ENCODE measurements around the gene PIK3R3.

DNA sequence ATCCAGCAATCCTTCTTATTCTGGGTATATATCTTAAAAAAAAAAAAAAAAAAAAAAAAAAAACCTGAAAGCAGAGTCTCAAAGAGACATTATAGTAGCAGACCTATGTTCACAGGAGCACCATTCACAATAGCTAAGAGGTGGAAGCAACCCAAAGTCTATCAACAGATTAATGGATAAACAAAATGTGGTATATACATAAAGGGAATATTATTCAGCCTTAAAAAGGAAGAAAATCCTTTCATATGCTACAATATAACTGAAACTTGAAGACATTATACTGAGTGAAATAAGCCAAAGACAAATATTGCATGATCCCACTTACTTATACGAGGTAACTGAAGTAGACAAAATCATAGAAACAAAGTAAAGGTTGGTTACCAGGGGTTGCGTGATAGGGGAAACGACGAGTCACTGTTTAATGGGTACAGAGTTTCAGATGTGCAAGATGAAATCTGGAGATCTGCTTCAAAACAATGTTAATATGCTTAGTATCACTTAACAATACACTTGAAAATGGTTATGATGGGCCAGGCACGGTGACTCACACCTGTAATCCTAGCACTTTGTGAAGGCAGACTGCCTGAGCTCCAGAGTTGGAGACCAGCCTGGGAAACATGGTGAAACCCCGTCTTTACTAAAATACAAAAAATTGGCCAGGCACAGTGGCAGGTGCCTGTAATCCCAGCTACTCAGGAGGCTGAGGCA, 29.5 kb downstream of the PIK3R3 start:
- TF ChIP-seq POLR2A (IDR thresholded peaks at IDR 0.05; ENCODE audit: low read depth, low read length): no peak
- TF ChIP-seq POLR2AphosphoS5 (IDR thresholded peaks at IDR 0.05; ENCODE audit: low read depth, low read length): no peak
- no peak for TF ChIP-seq TAF1 (IDR thresholded peaks at IDR 0.05; ENCODE audit: borderline replicate concordance, low read depth, low read length)

Measured in GM12892 (cell line).